Activated CD8-positive, alpha-beta memory T cell treated with anti-CD3 and anti-CD28 coated beads, Interleukin-2, amount 50 U/mL, for 1 hour (primary cell): ENCODE data around the gene ENDOU.

Source experiments
- DNase-seq: peaks from one replicate; pipeline ENCODE4 v3.0.0-alpha.2; 2020; ENCODE audit errors: extremely low read depth

ENDOU gene

GRCh38 chr12:47757840-47758583 is 32.7 kb upstream of the ENDOU start:
- no peak for DNase-seq

GRCh38 chr12:47757364-47757839 is 32.1 kb upstream of the ENDOU start:
- DNase-seq: no peak

GRCh38 chr12:47755655-47756562 is 30.6 kb upstream of the ENDOU start:
- no peak for DNase-seq

GRCh38 chr12:47754881-47755280 is 29.6 kb upstream of the ENDOU start:
- no peak for DNase-seq

GRCh38 chr12:47754126-47754525 is 28.8 kb upstream of the ENDOU start:
- DNase-seq: no peak

GRCh38 chr12:47753021-47754001 is 28.0 kb upstream of the ENDOU start:
- DNase-seq: no peak

- DNase-seq: no peak
These were observed 27.3 kb upstream of the ENDOU start for GRCh38 chr12:47752552-47752951.

GRCh38 chr12:47752121-47752520 is 26.8 kb upstream of the ENDOU start:
- no peak for DNase-seq

GRCh38 chr12:47751561-47751960 is 26.3 kb upstream of the ENDOU start:
- DNase-seq: no peak

- DNase-seq: no peak
These were observed 25.7 kb upstream of the ENDOU start for GRCh38 chr12:47750916-47751470.

GRCh38 chr12:47750229-47750798 is 25.0 kb upstream of the ENDOU start:
- no peak for DNase-seq

GRCh38 chr12:47748899-47749298 is 23.6 kb upstream of the ENDOU start:
- no peak for DNase-seq

GRCh38 chr12:47748507-47748828 is 23.2 kb upstream of the ENDOU start:
- DNase-seq: no peak

GRCh38 chr12:47747596-47748506 is 22.6 kb upstream of the ENDOU start:
- no peak for DNase-seq

- no peak for DNase-seq
These were observed 21.8 kb upstream of the ENDOU start for GRCh38 chr12:47747126-47747525.

GRCh38 chr12:47746523-47746922 is 21.2 kb upstream of the ENDOU start:
- no peak for DNase-seq

GRCh38 chr12:47746073-47746472 is 20.8 kb upstream of the ENDOU start:
- DNase-seq: no peak

- no peak for DNase-seq
These were observed 20.3 kb upstream of the ENDOU start for GRCh38 chr12:47745485-47746041.

- no peak for DNase-seq
These were observed 19.6 kb upstream of the ENDOU start for GRCh38 chr12:47744778-47745436.
